Daoy (cell line): ENCODE results near the gene ZNF140. TPM values are rescaled to one million over a fixed set of nuclear protein-coding genes. Genes with fewer than 3 reads are reported as not detected.

Experiments used
- DNase-seq: peaks from one replicate; pipeline ENCODE4 v3.0.0-alpha.2; 2015; ENCODE audit warnings: low read depth
- total RNA-seq: library from RNA; depleted of rRNA; stranded (reverse); fragments of >200 nt; shearing (Covaris generic); gene quantifications from 2 replicates; pipeline ENCODE4 v1.2.3, GENCODE V29; 2014; rRNA removed

Gene ZNF140
- total RNA-seq, 1 experiment from 2014 or later, result 9.1 TPM

GRCh38 chr12:133130038-133130807 lies 49.5 kb downstream of the ZNF140 start, which contains the start of the genes ZNF10 and ZNF891:
Gene ZNF10, plus strand, starts transcription at chr12:133130627. Its CDS starts 13,866 bp downstream, at chr12:133144493.
Gene ZNF891, minus strand, starts transcription at chr12:133130274. Its CDS starts 8,356 bp downstream, at chr12:133121918.
- peak; percentile 98 for DNase-seq

DNA sequence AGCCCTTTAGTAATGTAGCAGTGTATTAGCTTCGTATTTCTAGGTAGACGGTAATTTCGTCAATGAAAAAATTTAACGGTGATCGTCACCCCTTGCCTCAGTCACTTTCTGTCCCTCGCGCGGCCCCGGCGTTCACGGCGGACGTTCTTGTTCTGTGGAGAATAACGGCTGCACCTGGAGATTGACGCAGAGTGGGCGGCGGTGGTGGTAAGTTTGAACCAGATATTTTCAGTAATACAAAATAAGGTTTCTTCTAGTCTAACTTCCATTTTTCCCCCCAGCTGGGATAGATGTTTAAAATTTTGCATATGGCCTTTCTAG lies 50.0 kb downstream of the ZNF140 start:
- DNase-seq, result no peak

- no peak for DNase-seq
Measured at GRCh38 chr12:133135747-133136146, 55.0 kb downstream of the ZNF140 start.

GRCh38 chr12:133145981-133146380 lies 65.3 kb downstream of the ZNF140 start:
- no peak for DNase-seq

DNA sequence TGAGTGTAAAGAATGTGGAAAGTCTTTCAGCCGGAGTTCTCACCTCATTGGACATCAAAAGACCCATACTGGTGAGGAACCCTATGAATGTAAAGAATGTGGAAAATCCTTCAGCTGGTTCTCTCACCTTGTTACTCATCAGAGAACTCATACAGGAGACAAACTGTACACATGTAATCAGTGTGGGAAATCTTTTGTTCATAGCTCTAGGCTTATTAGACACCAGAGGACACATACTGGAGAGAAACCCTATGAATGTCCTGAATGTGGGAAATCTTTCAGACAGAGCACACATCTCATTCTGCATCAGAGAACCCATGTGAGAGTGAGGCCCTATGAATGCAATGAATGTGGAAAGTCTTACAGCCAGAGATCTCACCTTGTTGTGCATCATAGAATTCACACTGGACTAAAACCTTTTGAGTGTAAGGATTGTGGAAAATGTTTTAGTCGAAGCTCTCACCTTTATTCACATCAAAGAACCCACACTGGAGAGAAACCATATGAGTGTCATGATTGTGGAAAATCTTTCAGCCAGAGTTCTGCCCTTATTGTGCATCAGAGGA lies 75.5 kb downstream of the ZNF140 start:
- no peak for DNase-seq

Other genes starting within 250 kb of the ZNF140 start
- gene CHFR, start 193.3 kb upstream of the ZNF140 start, total RNA-seq, result 16.4 and 23.3 TPM in 2 replicates
- gene ZNF605, start 124.6 kb upstream of the ZNF140 start, total RNA-seq, result 2.5 TPM in 2 replicates
- 6.9 and 9.8 TPM in 2 replicates for gene ZNF26, start 94.6 kb upstream of the ZNF140 start, total RNA-seq
- gene ZNF84, start 43.4 kb upstream of the ZNF140 start, total RNA-seq, result 11.3 and 15.7 TPM in 2 replicates
- gene ZNF891, start 49.4 kb downstream of the ZNF140 start, total RNA-seq, result 0.51 and 0.77 TPM in 2 replicates
- gene ZNF10, start 49.7 kb downstream of the ZNF140 start, total RNA-seq, result 3.0 and 5.8 TPM in 2 replicates
- 13.7 and 22.3 TPM in 2 replicates for gene ZNF268, start 100.6 kb downstream of the ZNF140 start, total RNA-seq
- gene ANHX, start 155.0 kb downstream of the ZNF140 start, total RNA-seq, result not detected in 2 replicates